HPDE6-E6E7 (cell line): ENCODE data around the gene RSPH10B.
A peak's percentile ranks its signal among the peaks of the same experiment; 100 is the strongest.
"Not testable (repeated sequence)": the region's sequence is repeated elsewhere in the genome, so short reads cannot be mapped to it uniquely, and the experiment has no call there.

Experiments used
- DNase-seq: peaks from one replicate; pipeline ENCODE4 v3.0.0; 2011; ENCODE audit warnings: missing footprints; ENCODE audit errors: extremely low spot score

RSPH10B gene

DNA sequence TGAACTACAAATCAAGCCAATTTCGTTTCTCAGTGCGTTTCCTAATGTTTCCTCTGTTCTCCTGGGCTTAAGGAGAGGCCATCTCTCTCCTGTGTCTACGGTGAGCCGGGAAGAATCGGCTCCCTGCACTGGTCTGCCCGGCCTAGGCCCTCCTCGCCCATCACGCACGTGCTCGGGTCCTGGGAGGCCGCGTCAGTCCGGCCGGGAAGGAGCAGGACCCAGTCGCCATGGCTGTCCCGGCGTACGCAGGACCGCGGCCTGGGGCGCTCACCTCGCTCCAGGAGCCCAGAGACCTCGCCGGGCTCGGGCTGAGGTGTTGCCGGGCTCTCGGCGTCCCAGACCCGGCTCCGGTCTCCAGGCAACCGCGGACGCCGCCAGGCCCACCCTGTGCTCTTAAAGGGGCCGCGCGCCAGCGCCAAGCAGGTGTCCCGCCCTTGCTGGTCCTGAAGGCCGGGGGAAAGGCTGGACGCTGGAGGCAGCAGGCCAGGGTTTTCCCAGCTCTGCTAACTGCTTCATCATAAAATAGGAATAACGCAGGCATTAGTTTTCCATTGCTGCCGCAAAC lies at the start of gene RSPH10B:
Gene RSPH10B, minus strand, starts transcription at position 343 of the 565 bp plus-strand sequence. CDS start 3,573 bp downstream, outside the sequence.
- DNase-seq: not testable (repeated sequence)

DNA sequence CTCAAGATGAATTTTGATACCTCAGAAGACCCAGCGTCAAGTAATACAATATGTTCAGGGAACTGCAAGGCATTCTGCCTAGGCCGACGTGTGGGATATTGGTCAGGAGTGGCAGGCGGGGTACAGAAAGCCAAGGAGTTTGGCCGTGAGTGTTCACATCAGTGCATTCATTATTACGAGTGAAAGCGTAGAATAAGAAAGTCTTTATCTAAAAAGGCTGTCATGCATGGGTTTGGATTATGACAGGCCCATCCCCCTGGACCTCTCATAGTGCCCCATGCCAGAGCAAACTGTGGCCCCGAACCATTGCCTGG lies 46.1 kb upstream of the RSPH10B start:
- DNase-seq: no peak

DNA sequence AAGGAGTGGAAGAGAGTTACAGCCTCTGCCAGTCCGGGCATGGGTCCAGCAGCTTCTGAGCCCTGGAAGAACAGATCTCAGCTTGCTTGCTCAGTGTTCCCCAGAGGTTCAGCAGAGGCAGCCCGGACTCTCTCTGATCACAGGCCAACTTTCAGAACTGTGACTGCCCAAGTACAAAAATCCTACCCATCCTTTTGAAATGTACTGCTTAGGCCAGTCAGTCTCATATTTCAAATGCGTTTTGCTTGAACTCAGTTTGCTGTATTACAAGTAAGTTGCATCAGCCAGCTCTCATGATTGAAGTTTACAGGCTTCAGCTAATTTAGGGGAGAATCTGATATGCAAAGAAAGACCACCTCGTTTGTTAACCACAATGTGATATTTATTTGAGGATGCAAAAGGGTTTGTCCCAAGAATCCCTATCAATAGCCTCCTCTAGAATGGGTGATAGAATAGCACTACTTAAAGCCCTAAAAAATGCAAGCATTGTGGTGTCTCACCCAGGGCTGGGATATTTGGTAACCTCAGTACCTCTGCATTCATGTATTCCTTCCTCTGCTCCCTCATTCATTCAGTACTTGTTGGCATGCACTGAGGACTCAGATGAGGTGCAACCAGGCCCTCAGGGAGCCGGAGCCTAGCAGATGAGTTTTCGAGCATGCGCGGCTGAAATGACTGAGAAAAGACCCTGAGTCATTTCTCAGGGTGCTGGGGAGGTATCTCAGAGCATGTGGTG lies 45.6 kb upstream of the RSPH10B start:
- no peak for DNase-seq

DNA sequence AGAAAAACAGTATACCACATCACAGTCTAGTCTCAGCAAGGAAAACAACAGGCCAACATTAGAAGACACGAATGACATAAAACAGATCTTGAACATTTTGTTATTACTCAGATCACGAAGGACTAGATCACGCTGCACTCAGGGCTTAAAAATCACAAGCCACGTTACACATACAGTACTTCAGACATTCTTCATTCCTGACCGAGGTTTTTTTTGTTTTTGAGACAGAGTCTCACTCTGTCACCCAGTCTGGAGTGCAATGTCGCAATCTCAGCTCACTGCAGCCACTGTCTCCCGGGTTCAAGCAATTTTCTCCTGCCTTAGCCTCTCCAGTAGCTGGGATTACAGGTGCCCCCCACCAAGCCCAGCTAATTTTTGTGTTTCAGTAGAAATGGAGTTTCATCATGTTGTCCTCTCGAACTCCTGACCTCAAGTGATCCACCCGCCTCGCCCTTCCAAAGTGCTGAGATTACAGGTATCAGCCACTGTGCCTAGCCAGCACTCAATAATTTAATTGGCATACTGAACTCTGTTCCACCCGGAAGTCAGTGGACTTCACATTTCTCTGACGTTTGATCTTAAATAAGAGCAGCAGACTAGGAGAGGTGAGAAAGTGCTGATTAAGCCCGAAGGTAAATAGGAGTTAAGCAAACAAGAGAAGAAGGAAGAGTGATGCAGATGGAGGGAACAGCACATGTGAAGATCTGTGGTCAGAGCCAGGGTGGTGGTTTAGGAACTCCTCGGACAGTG lies 42.0 kb upstream of the RSPH10B start:
- no peak for DNase-seq

DNA sequence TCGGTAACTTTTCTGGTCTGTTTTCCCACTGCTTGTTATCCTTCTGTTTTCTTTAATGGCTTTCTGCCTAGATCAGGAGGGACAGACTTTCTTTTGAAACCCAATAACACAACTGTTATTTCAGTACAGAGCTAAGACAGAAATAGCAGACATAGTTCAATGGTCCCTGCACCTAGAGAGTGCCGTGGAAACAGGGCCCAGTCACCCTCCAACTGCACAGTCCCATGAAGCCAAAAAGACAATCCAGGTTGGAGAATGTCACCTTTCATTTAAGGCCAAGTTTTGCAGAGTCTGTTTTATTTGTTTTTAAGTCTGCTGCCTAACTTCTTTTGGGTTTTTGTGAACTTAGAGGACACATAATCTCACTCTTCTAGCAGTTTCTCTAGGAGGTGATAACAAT lies 41.1 kb upstream of the RSPH10B start:
- no peak for DNase-seq

DNA sequence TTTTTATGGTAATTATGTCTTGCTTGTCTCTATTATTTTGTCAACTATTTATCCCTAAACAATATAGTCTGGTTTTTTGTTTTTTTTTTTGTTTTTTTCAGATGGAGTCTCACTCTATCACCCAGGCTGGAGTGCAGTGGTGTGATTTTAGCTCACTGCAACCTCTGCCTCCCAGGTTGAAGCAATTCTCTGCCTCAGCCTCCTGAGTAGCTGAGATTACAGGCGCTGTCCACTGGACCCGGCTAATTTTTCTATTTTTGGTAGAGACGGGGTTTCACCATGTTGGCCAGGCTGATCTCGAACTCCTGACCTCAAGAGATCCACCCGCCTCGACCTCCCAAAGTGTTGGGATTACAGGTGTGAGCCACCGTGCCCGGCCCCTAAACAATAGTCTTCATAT lies 39.9 kb upstream of the RSPH10B start:
- not testable (repeated sequence) for DNase-seq

DNA sequence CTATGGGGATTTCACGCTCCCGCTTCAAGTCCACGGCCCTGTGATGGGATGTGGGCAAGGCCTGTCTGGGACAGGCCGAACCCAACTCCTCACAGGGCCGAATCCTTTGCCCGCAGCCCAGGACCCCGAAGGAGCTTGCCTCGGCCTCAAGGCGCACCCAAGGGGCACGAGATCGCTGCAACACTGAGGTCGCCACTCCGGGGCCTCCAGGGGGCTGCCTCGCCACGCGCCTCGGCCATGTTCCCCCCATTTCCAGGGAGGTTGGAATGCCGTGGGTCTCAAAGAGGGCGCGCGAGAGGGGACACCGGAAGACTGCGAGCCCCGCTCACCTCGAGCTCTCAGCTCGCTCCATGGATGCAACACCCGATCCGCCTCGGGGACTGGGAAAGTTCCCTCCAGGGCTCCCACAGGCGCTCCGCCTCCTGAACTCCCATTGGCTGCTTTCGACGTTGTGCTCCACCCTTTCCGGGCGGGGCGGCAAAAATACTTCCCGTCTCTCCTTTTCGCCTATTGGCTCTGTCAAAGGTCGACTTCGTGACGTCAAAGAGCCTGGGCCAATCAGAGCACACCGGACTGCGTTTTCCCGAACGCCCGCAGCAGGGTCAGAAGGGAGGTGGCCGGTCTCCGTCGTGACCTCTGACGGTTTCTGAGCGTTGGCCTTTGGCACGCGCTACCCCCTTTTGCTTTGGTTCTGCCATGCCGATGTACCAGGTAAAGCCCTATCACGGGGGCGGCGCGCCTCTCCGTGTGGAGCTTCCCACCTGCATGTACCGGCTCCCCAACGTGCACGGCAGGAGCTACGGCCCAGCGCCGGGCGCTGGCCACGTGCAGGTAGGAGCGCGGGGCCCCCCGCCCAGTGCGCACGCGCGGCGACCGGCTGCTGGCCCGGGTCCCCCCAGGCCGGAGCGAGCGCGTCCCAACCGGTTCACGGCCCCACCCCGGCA lies 38.5 kb upstream of the RSPH10B start, which contains the start of the genes AIMP2 and PMS2:
Gene AIMP2, plus strand, starts transcription at position 605 of the 944 bp plus-strand sequence. Its CDS starts 92 bp downstream, at position 697.
Gene PMS2, minus strand, starts transcription at position 382 of the 944 bp plus-strand sequence. Its CDS starts 30 bp downstream, at position 352.
- peak; percentile 90 for DNase-seq

DNA sequence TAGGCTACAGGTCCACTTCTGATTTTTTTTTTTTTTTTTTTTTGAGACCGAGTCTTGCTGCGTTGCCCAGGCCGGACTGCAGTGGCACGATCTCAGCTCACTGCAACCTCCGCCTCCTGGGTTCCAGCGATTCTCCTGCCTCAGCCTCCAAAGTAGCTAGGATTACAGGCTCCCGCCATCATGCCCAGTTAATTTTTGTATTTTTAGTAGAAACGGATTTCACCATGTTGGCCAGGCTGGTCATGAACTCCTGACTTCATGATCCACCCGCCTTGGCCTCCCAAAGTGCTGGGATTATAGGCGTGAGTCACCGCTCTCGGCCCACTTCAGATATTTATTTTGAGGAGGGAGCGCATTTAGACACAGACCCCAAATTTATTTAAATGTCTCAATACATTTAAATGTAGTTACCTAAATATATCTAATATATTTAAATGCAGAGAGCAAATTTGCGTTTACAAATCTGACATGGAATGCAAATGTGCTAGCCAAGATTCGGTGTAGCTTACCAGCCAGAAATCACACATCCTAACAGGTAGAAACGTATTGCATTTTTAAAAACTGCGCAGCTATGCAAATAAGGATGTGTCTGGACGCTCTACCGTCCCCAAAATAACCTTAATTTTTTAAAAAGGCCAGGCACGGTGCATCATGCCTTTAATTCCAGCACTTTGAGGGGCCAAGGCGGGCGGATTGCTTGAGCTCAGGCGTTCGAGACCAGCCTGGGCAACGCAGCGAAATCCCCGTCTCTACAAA lies 37.5 kb upstream of the RSPH10B start:
- not testable (repeated sequence) for DNase-seq

DNA sequence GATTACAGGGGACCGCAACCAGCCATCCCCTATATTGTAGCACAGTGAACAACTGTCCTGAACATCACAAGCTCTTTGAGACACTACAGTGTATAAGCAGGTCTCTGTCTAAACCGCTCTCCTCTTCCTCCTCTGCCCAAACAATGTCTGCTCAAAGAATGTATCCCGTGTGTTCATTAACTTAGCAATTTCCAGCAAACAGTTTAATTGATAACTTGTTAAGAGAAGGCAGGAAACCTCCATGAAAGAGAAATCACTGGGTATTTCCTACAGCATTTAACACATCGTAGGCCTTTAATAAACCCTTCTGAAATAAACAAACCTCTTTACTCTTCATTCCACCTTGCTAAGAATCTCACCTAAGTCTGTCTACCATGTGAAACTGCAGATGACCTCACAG lies 36.9 kb upstream of the RSPH10B start:
- DNase-seq: no peak

DNA sequence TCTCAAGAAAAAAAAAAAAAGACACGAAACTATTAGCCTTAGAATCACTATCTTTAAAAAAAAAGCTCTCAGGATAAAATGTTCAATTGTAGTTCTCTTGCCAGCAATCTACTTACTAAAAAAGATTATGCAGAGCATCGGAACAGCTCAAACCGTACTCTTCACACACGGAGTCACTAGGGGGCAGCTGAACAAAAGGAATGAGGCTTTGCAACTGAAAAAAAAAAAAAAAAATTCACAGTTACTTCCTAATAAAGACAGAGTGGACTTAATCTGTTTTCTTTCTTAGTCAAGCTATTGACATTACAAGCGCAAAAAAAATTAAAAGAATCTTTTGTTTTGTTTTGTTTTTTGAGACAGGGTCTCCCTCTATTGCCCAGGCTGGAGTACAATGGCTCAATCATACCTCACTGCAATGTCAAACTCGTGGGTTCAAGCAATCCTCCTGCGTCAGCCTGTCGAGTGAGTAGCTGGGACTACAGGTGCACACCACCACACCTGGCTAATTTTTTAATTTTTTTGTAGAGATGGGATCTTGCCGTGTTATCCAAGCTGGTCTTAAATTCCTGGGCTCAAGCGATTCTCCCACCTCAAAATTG lies 26.8 kb upstream of the RSPH10B start:
- DNase-seq: peak; percentile 33

DNA sequence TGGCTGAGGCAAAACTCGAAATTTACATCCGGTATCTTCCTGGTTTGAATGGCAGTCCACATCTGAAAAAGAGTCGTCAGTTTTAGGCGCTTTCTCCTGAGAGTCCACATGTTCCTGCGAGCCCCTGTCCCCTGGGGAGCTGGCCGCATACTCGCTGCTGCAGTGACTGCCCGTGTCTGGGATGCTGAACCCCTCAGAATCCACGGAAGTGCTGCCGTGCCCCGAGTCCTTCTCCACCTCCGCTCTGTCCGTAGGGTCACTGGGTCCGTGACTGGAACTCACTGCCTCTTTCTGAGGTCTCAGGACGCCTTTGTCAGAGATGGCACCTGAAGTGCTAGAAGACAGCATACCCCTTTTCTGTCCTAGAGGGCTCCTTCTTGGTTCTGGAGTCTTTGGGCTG lies 16.6 kb upstream of the RSPH10B start:
- not testable (repeated sequence) for DNase-seq

DNA sequence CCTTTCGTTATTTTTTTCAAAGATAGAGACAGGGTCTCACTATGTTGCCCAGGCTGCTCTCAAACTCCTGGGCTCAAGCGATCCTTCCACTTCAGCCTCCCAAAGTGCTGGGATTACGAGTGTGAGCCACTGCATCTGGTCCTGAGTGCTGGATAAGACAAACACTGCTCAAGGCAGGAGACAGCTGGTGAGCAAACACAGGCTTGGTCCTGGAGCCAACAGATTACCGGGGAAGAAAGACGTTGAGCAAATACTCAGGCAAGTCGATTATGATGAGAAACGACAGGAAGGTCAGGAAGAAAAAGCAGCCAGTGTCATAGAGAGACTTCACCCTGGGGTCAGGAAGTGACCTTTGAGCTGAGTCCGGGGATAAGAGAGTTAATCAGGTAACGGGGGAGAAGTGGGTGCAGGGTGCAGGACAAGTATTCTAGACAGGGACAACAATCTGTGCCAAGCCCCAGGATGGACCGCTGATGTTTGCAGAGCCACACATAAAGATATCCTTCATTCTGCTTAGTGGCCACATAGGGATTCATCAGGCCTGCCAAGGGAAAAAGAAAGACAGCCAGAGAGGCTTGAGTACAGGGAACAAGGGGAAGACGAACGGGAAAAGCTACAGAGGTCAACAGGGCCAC lies 9.3 kb upstream of the RSPH10B start:
- not testable (repeated sequence) for DNase-seq

DNA sequence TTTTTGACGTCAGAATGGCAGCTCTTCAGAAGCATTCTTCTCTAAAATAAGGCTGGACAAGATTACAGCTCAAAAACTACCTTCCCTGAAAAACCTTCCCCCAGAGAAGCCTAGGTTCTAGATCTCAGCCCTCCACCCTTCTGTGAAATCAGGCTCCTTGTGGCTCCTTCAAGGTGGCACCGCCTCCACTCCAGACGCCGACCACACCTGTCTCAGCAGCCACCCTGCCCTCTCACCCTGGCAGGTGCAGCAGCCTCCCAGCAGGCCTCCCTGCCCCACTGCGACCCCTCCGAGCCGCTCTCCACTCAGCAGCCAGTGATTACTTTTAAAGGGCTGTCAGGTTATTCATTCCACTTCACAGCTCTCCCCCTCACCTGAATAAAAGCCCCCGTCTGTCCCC lies 3.1 kb upstream of the RSPH10B start:
- not testable (repeated sequence) for DNase-seq

DNA sequence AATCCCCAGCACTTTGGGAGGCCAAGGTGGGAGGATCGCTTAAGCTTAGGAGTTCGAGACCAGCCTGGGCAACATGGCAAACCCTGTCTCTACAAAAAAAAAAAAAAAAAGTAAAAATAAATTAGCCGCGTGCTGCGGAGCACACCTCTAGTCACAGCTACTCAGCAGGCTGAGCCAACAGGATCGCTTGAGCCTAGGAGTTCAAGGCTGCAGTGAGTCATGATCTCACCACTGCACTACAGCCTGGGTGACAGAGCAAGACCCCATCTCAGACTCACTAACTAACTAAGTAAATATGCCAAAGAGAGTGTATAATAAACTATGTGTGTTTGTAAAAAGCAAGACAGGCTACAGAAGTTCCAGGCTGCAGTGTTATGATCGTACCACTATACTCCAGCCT lies 6.7 kb downstream of the RSPH10B start:
- DNase-seq: not testable (repeated sequence)

DNA sequence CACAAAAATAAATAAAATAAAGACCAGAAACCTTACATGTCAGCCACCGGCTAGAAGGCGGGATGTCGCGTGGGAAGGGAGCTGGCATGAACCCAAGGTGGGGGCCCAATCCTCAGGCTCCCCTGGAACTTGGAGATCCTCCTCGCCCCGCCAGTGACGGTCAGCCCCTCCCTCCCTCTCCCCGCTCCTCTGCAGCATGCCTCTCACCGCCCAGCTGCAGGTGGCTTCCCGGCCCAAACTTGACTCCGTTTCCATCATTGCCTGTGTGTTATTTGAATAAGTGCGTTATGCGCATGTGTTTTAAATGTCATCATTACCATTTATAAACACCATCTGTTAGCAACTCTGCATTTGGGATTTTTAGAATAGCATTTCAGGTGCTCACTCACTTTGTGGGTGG lies 7.3 kb downstream of the RSPH10B start:
- DNase-seq: not testable (repeated sequence)

DNA sequence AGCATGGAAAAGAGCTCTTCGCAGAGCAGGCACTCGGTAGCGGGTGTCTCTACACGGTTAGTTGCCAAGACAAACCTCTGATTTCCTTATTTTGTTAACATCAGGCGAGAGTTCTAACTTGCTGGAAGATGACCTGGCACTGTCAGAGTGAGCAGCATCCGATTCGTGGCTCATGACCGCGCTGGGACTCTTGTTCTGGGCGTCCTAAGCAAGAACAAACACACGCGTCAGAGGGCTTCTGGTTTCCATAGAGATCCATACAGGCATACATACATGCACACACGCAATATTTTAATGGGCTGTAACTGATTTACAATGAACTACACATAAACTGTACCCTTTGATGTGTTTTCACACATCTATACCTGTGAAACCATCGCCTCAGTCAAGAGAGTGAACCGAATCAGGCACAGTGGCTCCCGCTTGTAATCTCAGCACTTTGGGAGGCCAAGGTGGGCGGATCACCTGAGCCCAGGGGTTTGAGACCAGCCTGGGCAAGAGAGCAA lies 35.5 kb downstream of the RSPH10B start:
- not testable (repeated sequence) for DNase-seq

DNA sequence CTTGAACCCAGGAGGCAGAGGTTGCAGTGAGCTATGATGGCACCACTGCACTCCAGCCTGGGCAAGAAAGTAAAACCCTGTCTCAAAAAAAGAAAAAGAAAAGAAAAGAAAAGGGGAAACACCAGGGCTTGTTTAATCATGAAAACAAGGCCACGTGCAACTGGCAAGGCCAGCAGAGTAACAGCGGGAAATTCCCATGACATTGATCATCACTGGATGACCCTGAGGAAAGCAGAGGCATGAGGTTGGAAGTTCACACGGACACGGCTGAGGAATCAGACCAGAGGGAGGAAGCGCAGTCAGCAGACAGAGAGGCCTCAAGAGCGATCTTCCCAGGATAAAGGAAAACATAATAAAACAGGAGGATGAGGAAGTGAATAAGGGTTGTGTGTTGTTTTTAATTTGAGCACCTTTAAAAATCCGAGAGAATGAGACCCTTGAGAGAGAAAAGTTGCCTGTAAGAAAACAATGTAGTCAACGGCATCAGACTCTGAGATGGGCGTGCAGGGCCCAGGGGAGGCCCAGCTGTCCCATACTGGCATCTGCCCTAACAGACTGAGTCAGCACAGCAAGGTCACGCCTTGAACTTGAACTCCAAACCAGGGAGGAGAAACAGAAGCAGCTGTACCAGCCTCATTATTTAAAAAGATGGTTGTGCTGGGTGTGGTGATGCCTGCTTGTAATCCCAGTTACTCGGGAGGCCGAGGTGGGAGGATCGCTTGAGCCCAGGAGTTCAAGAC lies 38.4 kb downstream of the RSPH10B start:
- DNase-seq: not testable (repeated sequence)

DNA sequence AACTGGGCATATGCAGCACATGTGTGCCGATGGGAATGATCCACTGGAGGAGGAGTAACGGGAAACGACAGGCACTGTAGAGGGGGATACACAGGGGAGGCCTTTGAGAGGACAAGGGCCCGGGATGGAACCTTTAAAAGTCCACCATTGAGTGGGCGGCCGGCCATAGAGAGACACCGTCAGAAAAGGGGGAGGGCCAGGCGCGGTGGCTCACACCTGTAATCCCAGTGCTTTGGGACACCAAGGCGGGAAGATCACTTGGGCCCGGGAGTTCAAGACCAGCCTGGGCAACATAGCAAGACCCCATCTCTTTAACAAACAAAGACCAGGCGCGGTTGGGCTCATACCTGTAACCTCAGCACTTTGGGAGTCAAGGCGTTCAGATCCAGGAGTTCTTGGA lies 39.2 kb downstream of the RSPH10B start:
- DNase-seq: not testable (repeated sequence)

DNA sequence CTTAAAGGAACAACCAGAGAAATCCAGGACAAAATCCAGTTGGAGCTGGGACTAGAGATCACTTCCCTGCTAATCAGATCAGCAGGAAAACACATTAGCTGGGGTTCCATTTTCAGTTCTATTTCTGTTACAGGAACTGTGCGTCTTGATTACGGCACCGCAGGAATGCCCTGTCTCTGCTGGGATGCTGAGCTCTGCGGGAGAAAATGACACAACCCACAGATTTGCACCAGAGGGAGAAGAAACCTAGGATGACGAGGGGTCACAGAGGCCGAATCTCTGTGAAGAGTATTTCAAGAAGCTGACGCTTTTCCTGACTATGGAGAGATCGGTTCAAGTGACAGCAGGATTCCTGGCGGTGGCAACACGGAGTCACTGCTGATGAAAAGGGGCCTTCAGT lies 40.2 kb downstream of the RSPH10B start:
- not testable (repeated sequence) for DNase-seq
